ENCODE measurements around the gene S100A5. TPM values are rescaled to one million over a fixed set of nuclear protein-coding genes. Genes with fewer than 3 reads are reported as not detected.

S100A5 gene
- total RNA-seq, 4 donors from 2014 or later, result not detected

GRCh38 chr1:153505576-153505975 is 35.2 kb downstream of the S100A5 start:
- Histone ChIP-seq H3K4me3 (no peak overlapping the region), H3K4me1 (peaks cover 15 to 28% (median 17%) of the 10 kb centered on the region in 3 donors), H3K9me3 (no peaks in the 10 kb centered on the region), H3K27ac (no peak overlapping the region), H3K27me3 (no peaks in the 10 kb centered on the region), H3K36me3 (no peaks in the 10 kb centered on the region)
- no peak for TF ChIP-seq CTCF (IDR thresholded peaks at IDR 0.05)
- TF ChIP-seq POLR2A (IDR thresholded peaks at IDR 0.05), result no peak
- DNase-seq, result no peak
- intact Hi-C loops (cut with DNase I), result no loop called here
- WGBS, 2 donors, result 67 to 89% methylated on average over 1 of the region's 1 CpG

GRCh38 chr1:153503766-153504165 is 37.0 kb downstream of the S100A5 start:
- DNase-seq, result no peak
- TF ChIP-seq POLR2A (IDR thresholded peaks at IDR 0.05), result no peak
- TF ChIP-seq CTCF (IDR thresholded peaks at IDR 0.05), result no peak
- Histone ChIP-seq H3K9me3 (no peaks in the 10 kb centered on the region), H3K27ac (no peak overlapping the region), H3K36me3 (no peaks in the 10 kb centered on the region), H3K4me3 (no peak overlapping the region), H3K4me1 (peaks cover 15 to 25% (median 17%) of the 10 kb centered on the region in 3 donors), H3K27me3 (peaks cover 0 to 5% (median 0%) of the 10 kb centered on the region in 4 donors)
- 63 to 75% methylated on average over 3 of the region's 3 CpGs for WGBS, 2 donors
- intact Hi-C loops (cut with DNase I), result no loop called here

- TF ChIP-seq CTCF (IDR thresholded peaks at IDR 0.05), result no peak
- TF ChIP-seq POLR2A (IDR thresholded peaks at IDR 0.05), result no peak
- Histone ChIP-seq H3K4me3 (no peak overlapping the region), H3K36me3 (no peaks in the 10 kb centered on the region), H3K27ac (no peak overlapping the region), H3K27me3 (peaks cover 0 to 5% (median 0%) of the 10 kb centered on the region in 4 donors), H3K9me3 (no peaks in the 10 kb centered on the region), H3K4me1 (peaks cover 0 to 15% (median 8%) of the 10 kb centered on the region in 3 donors)
- no peak for DNase-seq
- 18 to 33% methylated on average over 2 of the region's 2 CpGs for WGBS, 2 donors
- intact Hi-C loops (cut with DNase I), result no loop called here
Measured at GRCh38 chr1:153498746-153499145, 42.0 kb downstream of the S100A5 start.

- H3K27me3 ChIP-seq, result peaks cover 0 to 5% (median 0%) of the 10 kb centered on the region in 4 donors
- H3K27ac ChIP-seq, result no peak overlapping the region
- H3K9me3 ChIP-seq, result no peaks in the 10 kb centered on the region
- DNase-seq, result no peak
- TF ChIP-seq POLR2A (IDR thresholded peaks at IDR 0.05), result no peak
- TF ChIP-seq CTCF (IDR thresholded peaks at IDR 0.05), result no peak
- intact Hi-C loops (cut with DNase I), result no loop called here
- 30 to 64% methylated on average over 2 to 5 of the region's 6 CpGs for WGBS, 2 donors
- H3K4me1 ChIP-seq, result peaks cover 8 to 47% (median 34%) of the 10 kb centered on the region in 3 donors
- H3K4me3 ChIP-seq, result no peak overlapping the region
- H3K36me3 ChIP-seq, result no peaks in the 10 kb centered on the region
Measured at GRCh38 chr1:153495536-153495935, 45.2 kb downstream of the S100A5 start.

GRCh38 chr1:153494976-153495535 is 45.7 kb downstream of the S100A5 start:
- Histone ChIP-seq H3K4me1 (peaks cover 8 to 52% (median 35%) of the 10 kb centered on the region in 3 donors), H3K36me3 (no peaks in the 10 kb centered on the region), H3K27me3 (peaks cover 0 to 5% (median 0%) of the 10 kb centered on the region in 4 donors), H3K4me3 (no peak overlapping the region), H3K27ac (peak overlapping the region in 1 of 4 donors; percentile 92), H3K9me3 (no peaks in the 10 kb centered on the region)
- TF ChIP-seq POLR2A (IDR thresholded peaks at IDR 0.05) (no peak), CTCF (IDR thresholded peaks at IDR 0.05) (peak; percentile 90 to 97 (median 94))
- intact Hi-C loops (cut with DNase I), result loop anchor here (5.0 kb wide), 1 partner anchor 138 kb away; the partner anchor contains the start of gene S100A9
- 30 to 48% methylated on average over 3 to 6 of the region's 6 CpGs for WGBS, 2 donors
- no peak for DNase-seq

All from esophagus squamous epithelium (tissue), 5 donors.